Stimulated activated CD8-positive, alpha-beta memory T cell treated with anti-CD3 and anti-CD28 coated beads, Interleukin-15, amount 100 ng/mL, for 48 hours (primary cell): Measurements from ENCODE around the gene RCSD1.

Experiments used
- DNase-seq, 2 donors: peaks; one replicate each; pipeline ENCODE4 v3.0.0-alpha.2; 2020; ENCODE audit warnings: low read depth in 2 of 2

Gene RCSD1

GRCh38 chr1:167641786-167642500, 11.9 kb downstream of the RCSD1 start:
- DNase-seq: no peak

- DNase-seq: no peak
Measured at GRCh38 chr1:167642501-167642826, 12.4 kb downstream of the RCSD1 start.

- DNase-seq: no peak
Measured at GRCh38 chr1:167643441-167643840, 13.4 kb downstream of the RCSD1 start.

- DNase-seq: no peak
Measured at GRCh38 chr1:167644551-167644950, 14.5 kb downstream of the RCSD1 start.

GRCh38 chr1:167645140-167645541, 15.1 kb downstream of the RCSD1 start:
- no peak for DNase-seq

- no peak for DNase-seq
Measured at GRCh38 chr1:167645625-167646414, 15.8 kb downstream of the RCSD1 start.

GRCh38 chr1:167648252-167648849, 18.3 kb downstream of the RCSD1 start:
- no peak for DNase-seq

- no peak for DNase-seq
Measured at GRCh38 chr1:167648978-167649744, 19.1 kb downstream of the RCSD1 start.

GRCh38 chr1:167650269-167651160, 20.5 kb downstream of the RCSD1 start:
- no peak for DNase-seq

- no peak for DNase-seq
Measured at GRCh38 chr1:167651161-167651693, 21.2 kb downstream of the RCSD1 start.

GRCh38 chr1:167654975-167655575, 25.0 kb downstream of the RCSD1 start:
- DNase-seq: no peak

- no peak for DNase-seq
Measured at GRCh38 chr1:167656657-167657056, 26.6 kb downstream of the RCSD1 start.

GRCh38 chr1:167658574-167659328, 28.7 kb downstream of the RCSD1 start:
- DNase-seq: no peak

- DNase-seq: no peak
Measured at GRCh38 chr1:167659450-167659849, 29.4 kb downstream of the RCSD1 start.

- no peak for DNase-seq
Measured at GRCh38 chr1:167659881-167660280, 29.8 kb downstream of the RCSD1 start.

- DNase-seq: no peak
Measured at GRCh38 chr1:167661527-167662426, 31.7 kb downstream of the RCSD1 start.

- DNase-seq: no peak
Measured at GRCh38 chr1:167663002-167663772, 33.2 kb downstream of the RCSD1 start.

GRCh38 chr1:167665469-167665868, 35.4 kb downstream of the RCSD1 start:
- no peak for DNase-seq
